Measurements from ENCODE around the gene CD84. TPM values are rescaled to one million over a fixed set of nuclear protein-coding genes. Genes with fewer than 3 reads are reported as not detected.

The CD84 gene
- total RNA-seq, 4 donors from 2014 or later: 1.8 to 5.8 (median 2.4) TPM

DNA sequence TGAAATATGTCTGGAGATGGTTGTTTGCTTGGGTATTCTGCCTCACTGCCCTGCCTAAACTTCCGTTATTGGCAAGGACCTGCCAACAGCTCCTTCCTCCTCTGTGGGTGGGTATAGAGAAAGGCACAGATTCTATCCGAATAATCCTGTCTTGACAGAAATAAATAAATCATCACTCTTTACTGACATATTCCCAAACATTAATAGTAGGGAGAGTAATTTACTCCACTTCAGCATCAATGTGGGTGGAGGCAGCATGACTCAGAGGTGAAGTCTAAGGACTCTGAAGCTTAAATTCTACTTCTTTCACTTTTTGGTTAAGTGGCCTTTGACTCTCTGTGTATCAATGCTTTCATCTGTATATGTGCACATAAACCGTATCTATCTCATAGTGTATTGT is 2.9 kb downstream of the CD84 start:
- no peak for TF ChIP-seq POLR2A (IDR thresholded peaks at IDR 0.05)
- TF ChIP-seq, protein P1, sequence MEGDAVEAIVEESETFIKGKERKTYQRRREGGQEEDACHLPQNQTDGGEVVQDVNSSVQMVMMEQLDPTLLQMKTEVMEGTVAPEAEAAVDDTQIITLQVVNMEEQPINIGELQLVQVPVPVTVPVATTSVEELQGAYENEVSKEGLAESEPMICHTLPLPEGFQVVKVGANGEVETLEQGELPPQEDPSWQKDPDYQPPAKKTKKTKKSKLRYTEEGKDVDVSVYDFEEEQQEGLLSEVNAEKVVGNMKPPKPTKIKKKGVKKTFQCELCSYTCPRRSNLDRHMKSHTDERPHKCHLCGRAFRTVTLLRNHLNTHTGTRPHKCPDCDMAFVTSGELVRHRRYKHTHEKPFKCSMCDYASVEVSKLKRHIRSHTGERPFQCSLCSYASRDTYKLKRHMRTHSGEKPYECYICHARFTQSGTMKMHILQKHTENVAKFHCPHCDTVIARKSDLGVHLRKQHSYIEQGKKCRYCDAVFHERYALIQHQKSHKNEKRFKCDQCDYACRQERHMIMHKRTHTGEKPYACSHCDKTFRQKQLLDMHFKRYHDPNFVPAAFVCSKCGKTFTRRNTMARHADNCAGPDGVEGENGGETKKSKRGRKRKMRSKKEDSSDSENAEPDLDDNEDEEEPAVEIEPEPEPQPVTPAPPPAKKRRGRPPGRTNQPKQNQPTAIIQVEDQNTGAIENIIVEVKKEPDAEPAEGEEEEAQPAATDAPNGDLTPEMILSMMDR (IDR thresholded peaks at IDR 0.05): no peak
- no peak overlapping the region for H3K4me3 ChIP-seq (replicated peaks in 1 of 3)
- intact Hi-C loops (cut with DNase I): no loop called here
- no peaks in the 10 kb centered on the region for H3K27me3 ChIP-seq
- no peak overlapping the region for H3K27ac ChIP-seq
- H3K9me3 ChIP-seq: no peaks in the 10 kb centered on the region
- no peak for DNase-seq
- no peaks in the 10 kb centered on the region for H3K4me1 ChIP-seq
- H3K36me3 ChIP-seq: no peaks in the 10 kb centered on the region
- WGBS, 2 donors: 82 to 90% methylated on average over 3 of the region's 3 CpGs

DNA sequence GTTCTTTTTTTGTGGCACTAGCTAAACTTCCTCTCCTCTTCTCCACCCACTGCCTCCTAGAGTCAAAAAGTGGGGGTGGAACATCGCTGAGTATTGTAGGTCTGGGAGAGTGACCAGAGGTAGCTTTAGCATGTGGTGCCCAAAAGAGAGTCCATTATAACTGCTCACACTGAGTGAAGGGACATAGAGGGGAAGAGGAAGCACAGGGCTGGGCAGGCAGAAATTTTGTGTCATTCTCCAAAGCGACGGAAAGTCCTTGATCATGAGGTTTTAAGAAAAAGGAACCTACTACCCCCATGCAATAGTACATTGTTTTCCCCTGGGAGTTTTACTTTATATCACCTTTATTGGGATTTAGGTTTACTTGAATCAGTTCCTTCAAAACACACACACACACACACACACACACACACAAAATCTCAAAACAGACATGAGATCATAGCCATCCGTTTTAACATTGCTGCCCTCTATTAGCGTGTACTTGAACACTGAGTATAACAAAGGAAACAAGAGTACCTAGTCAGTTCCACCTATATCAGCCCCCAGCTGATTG is 4.1 kb downstream of the CD84 start:
- H3K9me3 ChIP-seq: no peaks in the 10 kb centered on the region
- no peak for DNase-seq
- no peak for TF ChIP-seq POLR2A (IDR thresholded peaks at IDR 0.05)
- TF ChIP-seq, protein P1 (IDR thresholded peaks at IDR 0.05): no peak
- H3K4me1 ChIP-seq: no peaks in the 10 kb centered on the region
- H3K27ac ChIP-seq: no peak overlapping the region
- H3K36me3 ChIP-seq: no peaks in the 10 kb centered on the region
- 78 to 83% methylated on average over 5 of the region's 5 CpGs for WGBS, 2 donors
- no peaks in the 10 kb centered on the region for H3K27me3 ChIP-seq
- intact Hi-C loops (cut with DNase I): no loop called here
- H3K4me3 ChIP-seq (replicated peaks in 1 of 3): no peak overlapping the region

DNA sequence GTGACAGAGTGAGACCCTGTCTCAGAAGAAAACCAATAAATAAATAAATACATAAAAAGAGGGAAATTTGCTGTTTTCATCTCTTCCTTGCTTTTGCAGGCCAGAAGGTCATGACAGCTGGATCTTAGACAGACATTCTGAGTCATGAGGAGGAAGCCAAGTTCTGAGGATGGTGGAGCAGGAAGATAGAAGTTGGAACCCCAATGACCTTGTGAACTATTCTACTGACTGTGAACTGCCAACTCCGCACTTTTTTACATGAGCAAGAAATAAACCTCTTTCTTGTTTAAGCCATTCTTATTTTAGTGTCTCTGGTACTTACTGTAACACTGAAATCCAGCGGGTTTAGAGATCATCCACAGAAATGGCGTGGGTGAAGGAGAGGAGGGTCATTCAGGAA is 8.5 kb downstream of the CD84 start:
- intact Hi-C loops (cut with DNase I): no loop called here
- no peaks in the 10 kb centered on the region for H3K9me3 ChIP-seq
- 85 to 92% methylated on average over 3 of the region's 3 CpGs for WGBS, 2 donors
- TF ChIP-seq, protein P1 (IDR thresholded peaks at IDR 0.05): no peak
- no peak for TF ChIP-seq POLR2A (IDR thresholded peaks at IDR 0.05)
- DNase-seq: no peak
- H3K36me3 ChIP-seq: no peaks in the 10 kb centered on the region
- H3K4me3 ChIP-seq (replicated peaks in 1 of 3): no peak overlapping the region
- H3K27me3 ChIP-seq: no peaks in the 10 kb centered on the region
- H3K4me1 ChIP-seq: no peaks in the 10 kb centered on the region
- H3K27ac ChIP-seq: no peak overlapping the region

DNA sequence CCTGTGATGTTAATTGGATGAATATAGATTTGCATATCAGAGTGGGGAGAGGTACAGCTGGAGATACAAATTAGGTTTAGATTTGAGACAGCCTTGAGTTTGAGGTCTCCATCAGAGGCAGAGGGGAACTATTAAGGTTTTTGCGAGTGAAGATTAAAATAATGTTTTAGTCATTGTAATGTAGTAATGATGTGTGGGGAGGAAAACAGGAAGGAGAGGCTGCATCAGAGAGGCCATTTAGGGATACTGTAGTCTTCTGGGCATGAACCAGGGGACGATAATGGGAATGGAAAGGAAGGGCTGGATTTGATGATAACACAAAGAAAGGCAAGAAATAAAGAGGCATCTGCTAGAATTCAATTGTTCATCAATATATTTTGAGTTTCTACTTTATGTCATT is 9.5 kb downstream of the CD84 start:
- DNase-seq: no peak
- intact Hi-C loops (cut with DNase I): no loop called here
- Histone ChIP-seq H3K9me3 (no peaks in the 10 kb centered on the region), H3K4me1 (no peaks in the 10 kb centered on the region), H3K36me3 (no peaks in the 10 kb centered on the region), H3K27ac (no peak overlapping the region), H3K27me3 (no peaks in the 10 kb centered on the region), H3K4me3 (replicated peaks in 1 of 3) (no peak overlapping the region)
- TF ChIP-seq POLR2A (IDR thresholded peaks at IDR 0.05): no peak
- TF ChIP-seq, protein P1 (IDR thresholded peaks at IDR 0.05): no peak
- WGBS, 2 donors: 80 to 82% methylated on average over 2 of the region's 2 CpGs

DNA sequence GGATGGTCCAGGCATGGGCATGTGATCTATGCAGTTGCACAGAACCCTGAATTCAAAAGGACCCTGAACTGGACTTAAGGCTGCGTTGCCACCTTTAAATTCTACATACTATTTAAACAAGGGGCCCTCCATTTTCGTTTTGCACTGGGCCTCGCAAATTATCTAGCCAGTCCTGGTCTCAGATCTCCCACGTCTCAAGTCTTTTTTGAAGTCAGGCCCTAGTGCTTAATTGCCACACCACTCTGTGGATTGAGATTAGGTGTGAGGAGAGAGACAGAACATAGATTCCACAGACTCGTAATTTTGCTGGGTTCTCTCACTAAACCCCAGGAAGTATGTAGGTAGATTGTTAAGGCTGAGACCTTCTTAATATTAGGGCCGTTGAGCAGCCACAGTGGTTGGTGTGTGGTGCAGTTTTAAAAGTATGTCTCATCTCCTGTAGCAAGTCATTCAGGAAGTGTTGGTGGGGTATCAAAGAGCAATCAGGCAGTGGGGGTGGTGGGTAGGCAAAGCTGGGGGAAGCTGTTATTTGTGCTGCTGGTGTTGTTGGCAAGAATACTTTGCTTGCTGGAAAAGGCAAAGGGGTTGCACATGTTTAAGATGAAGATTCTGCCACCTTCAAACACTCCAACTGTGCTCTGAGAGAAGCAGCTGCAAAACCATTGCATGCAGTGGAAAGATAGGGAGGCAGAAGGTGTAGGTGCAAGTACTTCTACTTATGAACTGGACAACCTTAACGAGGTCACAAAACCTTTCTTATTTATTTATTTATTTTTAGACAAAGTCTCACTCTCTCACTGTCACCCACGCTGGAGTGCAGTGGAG is 11.2 kb downstream of the CD84 start:
- DNase-seq: no peak
- Histone ChIP-seq H3K4me3 (replicated peaks in 1 of 3) (no peak overlapping the region), H3K4me1 (no peaks in the 10 kb centered on the region), H3K36me3 (no peaks in the 10 kb centered on the region), H3K27me3 (no peaks in the 10 kb centered on the region), H3K9me3 (no peaks in the 10 kb centered on the region), H3K27ac (no peak overlapping the region)
- 68 to 72% methylated on average over 8 of the region's 8 CpGs for WGBS, 2 donors
- intact Hi-C loops (cut with DNase I): no loop called here
- TF ChIP-seq, protein P1 (IDR thresholded peaks at IDR 0.05): no peak
- no peak for TF ChIP-seq POLR2A (IDR thresholded peaks at IDR 0.05)
